Measurements from ENCODE around the gene RILP. TPM values are rescaled to one million over a fixed set of nuclear protein-coding genes. Genes with fewer than 3 reads are reported as not detected.
"Not testable (repeated sequence)": the region's sequence is repeated elsewhere in the genome, so short reads cannot be mapped to it uniquely, and the experiment has no call there.

The RILP gene
- total RNA-seq, 1 experiment from 2014 or later, result 27.6 TPM

DNA sequence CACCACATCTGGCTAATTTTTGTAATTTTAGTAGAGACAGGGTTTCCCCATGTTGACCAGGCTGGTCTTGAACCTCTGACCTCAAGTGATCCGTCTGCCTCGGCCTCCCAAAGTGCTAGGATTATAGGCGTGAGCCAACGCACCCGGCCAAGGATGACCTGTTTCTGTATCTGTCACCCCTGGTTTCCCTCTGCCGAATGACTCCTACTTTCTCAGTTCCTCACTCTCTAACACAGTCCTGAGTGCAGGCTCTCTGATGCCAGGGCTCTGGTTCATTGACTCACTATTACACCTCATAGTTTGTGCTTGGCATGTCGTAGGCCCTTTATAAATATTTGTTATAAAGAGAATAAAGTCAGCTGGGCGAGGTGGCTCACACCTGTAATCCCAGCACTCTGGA lies 45.7 kb upstream of the RILP start:
- ChIA-PET POLR2A (ENCODE audit: unreplicated experiment) (no interaction called here), CTCF (no interaction called here)
- Histone ChIP-seq H3K27me3 (ENCODE audit: low read length) (no peaks in the 10 kb centered on the region), H3K79me2 (ENCODE audit: low read length) (no peaks in the 10 kb centered on the region), H2AFZ (ENCODE audit: low read length) (no peak overlapping the region), H3K4me3 (ENCODE audit: low read length) (no peak overlapping the region), H3F3A (ENCODE audit: low read length, unreplicated experiment) (no peaks in the 10 kb centered on the region), H3K9me3 (ENCODE audit: low read length) (no peaks in the 10 kb centered on the region), H4K20me1 (ENCODE audit: low read length) (no peaks in the 10 kb centered on the region), H3K4me2 (ENCODE audit: low read length) (no peak overlapping the region), H3K36me3 (ENCODE audit: low read depth, low read length) (no peaks in the 10 kb centered on the region), H3K9ac (ENCODE audit: low read length) (no peak overlapping the region), H3K27ac (ENCODE audit: low read length) (no peak overlapping the region), H3K4me1 (ENCODE audit: insufficient read depth, low read length) (no peaks in the 10 kb centered on the region), H3K9me2 (replicated peaks; ENCODE audit: low read length) (no peaks in the 10 kb centered on the region)
- BruUV-seq (replicated peaks), result no TSS peak
- intact Hi-C loops (cut with micrococcal nuclease), result no loop called here
- no peak for DNase-seq
- ATAC-seq, result no peak
- TF ChIP-seq EZH2phosphoT487 (IDR thresholded peaks at IDR 0.05; ENCODE audit: borderline replicate concordance, low read length), result no peak
- TF ChIP-seq EZH2 (IDR thresholded peaks at IDR 0.05; ENCODE audit: low read length, unreplicated experiment), result no peak
- TF ChIP-seq, protein P1, sequence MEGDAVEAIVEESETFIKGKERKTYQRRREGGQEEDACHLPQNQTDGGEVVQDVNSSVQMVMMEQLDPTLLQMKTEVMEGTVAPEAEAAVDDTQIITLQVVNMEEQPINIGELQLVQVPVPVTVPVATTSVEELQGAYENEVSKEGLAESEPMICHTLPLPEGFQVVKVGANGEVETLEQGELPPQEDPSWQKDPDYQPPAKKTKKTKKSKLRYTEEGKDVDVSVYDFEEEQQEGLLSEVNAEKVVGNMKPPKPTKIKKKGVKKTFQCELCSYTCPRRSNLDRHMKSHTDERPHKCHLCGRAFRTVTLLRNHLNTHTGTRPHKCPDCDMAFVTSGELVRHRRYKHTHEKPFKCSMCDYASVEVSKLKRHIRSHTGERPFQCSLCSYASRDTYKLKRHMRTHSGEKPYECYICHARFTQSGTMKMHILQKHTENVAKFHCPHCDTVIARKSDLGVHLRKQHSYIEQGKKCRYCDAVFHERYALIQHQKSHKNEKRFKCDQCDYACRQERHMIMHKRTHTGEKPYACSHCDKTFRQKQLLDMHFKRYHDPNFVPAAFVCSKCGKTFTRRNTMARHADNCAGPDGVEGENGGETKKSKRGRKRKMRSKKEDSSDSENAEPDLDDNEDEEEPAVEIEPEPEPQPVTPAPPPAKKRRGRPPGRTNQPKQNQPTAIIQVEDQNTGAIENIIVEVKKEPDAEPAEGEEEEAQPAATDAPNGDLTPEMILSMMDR (conservative IDR thresholded peaks at IDR 0.05; ENCODE audit: low read depth, low read length), result no peak

DNA sequence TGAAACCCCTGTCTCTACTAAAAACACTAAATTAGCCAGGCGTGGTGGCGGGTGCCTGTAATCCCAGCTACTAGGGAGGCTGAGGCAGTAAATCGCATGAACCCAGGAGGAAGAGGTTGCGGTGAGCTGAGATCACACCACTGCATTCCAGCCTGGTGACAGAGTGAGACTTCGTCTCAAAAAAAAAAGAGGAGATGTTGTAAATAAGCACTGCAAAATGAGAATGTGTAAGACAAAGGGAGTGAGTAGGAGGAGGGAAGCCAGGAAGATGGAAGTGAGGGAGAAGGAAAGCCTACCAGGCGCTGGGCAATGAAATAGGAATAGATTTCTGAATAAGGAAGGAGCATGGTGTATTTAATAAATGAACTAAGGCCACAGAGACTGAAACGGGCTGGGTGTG lies 43.7 kb upstream of the RILP start:
- Histone ChIP-seq H3K4me3 (ENCODE audit: low read length) (no peak overlapping the region), H3K9ac (ENCODE audit: low read length) (no peak overlapping the region), H3K27ac (ENCODE audit: low read length) (no peak overlapping the region), H3K4me1 (ENCODE audit: insufficient read depth, low read length) (no peaks in the 10 kb centered on the region), H2AFZ (ENCODE audit: low read length) (no peak overlapping the region), H3K79me2 (ENCODE audit: low read length) (no peaks in the 10 kb centered on the region), H3K36me3 (ENCODE audit: low read depth, low read length) (no peaks in the 10 kb centered on the region), H3K4me2 (ENCODE audit: low read length) (no peak overlapping the region), H3K9me2 (replicated peaks; ENCODE audit: low read length) (no peaks in the 10 kb centered on the region), H3K27me3 (ENCODE audit: low read length) (no peaks in the 10 kb centered on the region), H3K9me3 (ENCODE audit: low read length) (no peaks in the 10 kb centered on the region), H4K20me1 (ENCODE audit: low read length) (no peaks in the 10 kb centered on the region), H3F3A (ENCODE audit: low read length, unreplicated experiment) (no peaks in the 10 kb centered on the region)
- ChIA-PET CTCF (no interaction called here), POLR2A (ENCODE audit: unreplicated experiment) (no interaction called here)
- ATAC-seq (no peak), DNase-seq (no peak)
- intact Hi-C loops (cut with micrococcal nuclease), result no loop called here
- BruUV-seq (replicated peaks), result no TSS peak
- TF ChIP-seq, protein P1 (conservative IDR thresholded peaks at IDR 0.05; ENCODE audit: low read depth, low read length), result no peak
- TF ChIP-seq EZH2phosphoT487 (IDR thresholded peaks at IDR 0.05; ENCODE audit: borderline replicate concordance, low read length) (no peak), EZH2 (IDR thresholded peaks at IDR 0.05; ENCODE audit: low read length, unreplicated experiment) (no peak)

DNA sequence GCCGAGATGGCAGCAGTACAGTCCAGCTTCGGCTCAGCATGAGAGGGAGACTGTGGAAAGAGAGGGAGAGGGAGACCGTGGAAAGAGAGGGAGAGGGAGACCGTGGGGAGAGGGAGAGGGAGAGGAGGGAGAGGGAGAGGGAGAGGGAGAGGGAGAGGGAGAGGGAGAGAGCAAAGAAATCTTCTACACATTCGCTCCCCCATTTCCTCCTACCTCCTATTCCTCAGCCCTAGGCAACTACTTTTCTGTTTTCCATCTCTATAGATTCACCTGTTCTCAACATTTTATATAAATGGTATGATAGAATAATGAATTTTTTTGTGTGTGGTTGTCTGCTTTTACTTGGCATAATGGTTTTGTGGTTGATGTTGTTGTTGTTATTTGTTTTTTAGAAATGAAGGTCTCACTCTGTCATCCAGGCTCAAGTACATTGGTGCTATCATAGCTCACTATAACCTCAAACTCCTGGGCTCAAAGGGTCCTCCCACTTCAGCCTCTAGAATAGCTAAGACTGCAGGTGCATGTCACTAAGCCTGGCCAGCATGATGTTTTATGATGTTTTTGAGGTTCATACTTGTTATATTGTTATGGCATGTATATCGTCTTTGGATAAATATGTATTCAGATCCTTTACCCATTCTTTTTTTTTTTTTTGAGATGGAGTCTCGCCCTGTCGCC lies 41.0 kb upstream of the RILP start:
- no peaks in the 10 kb centered on the region for H4K20me1 ChIP-seq (ENCODE audit: low read length)
- no peaks in the 10 kb centered on the region for H3K79me2 ChIP-seq (ENCODE audit: low read length)
- POLR2A ChIA-PET (ENCODE audit: unreplicated experiment), result no interaction called here
- H3F3A ChIP-seq (ENCODE audit: low read length, unreplicated experiment), result no peaks in the 10 kb centered on the region
- H3K9ac ChIP-seq (ENCODE audit: low read length), result no peak overlapping the region
- H3K27ac ChIP-seq (ENCODE audit: low read length), result no peak overlapping the region
- H3K9me3 ChIP-seq (ENCODE audit: low read length), result no peaks in the 10 kb centered on the region
- intact Hi-C loops (cut with micrococcal nuclease), result no loop called here
- H3K36me3 ChIP-seq (ENCODE audit: low read depth, low read length), result no peaks in the 10 kb centered on the region
- H3K9me2 ChIP-seq (replicated peaks; ENCODE audit: low read length), result no peaks in the 10 kb centered on the region
- BruUV-seq (replicated peaks), result no TSS peak
- no peak overlapping the region for H3K4me2 ChIP-seq (ENCODE audit: low read length)
- CTCF ChIA-PET, result no interaction called here
- H3K4me1 ChIP-seq (ENCODE audit: insufficient read depth, low read length), result no peaks in the 10 kb centered on the region
- H3K4me3 ChIP-seq (ENCODE audit: low read length), result no peak overlapping the region
- DNase-seq (no peak), ATAC-seq (no peak)
- TF ChIP-seq EZH2phosphoT487 (IDR thresholded peaks at IDR 0.05; ENCODE audit: borderline replicate concordance, low read length) (no peak), EZH2 (IDR thresholded peaks at IDR 0.05; ENCODE audit: low read length, unreplicated experiment) (no peak)
- TF ChIP-seq, protein P1 (conservative IDR thresholded peaks at IDR 0.05; ENCODE audit: low read depth, low read length), result no peak
- H2AFZ ChIP-seq (ENCODE audit: low read length), result no peak overlapping the region
- H3K27me3 ChIP-seq (ENCODE audit: low read length), result no peaks in the 10 kb centered on the region

DNA sequence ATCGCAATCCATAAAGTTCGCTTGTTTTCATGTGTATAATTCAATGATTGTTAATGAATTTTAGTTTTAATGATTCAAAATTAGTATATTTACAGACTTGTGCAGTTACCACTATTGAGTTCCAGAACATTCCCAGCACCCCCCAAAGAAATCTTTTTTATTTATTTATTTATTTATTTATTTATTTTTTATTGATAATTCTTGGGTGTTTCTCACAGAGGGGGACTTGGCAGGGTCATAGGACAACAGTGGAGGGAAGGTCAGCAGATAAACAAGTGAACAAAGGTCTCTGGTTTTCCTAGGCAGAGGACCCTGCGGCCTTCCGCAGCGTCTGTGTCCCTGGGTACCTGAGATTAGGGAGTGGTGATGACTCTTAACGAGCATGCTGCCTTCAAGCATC lies 38.7 kb upstream of the RILP start:
- H3K4me1 ChIP-seq (ENCODE audit: insufficient read depth, low read length); H3F3A ChIP-seq (ENCODE audit: low read length, unreplicated experiment); H2AFZ ChIP-seq (ENCODE audit: low read length); H3K27me3 ChIP-seq (ENCODE audit: low read length); H3K9me2 ChIP-seq (replicated peaks; ENCODE audit: low read length); ATAC-seq; H3K36me3 ChIP-seq (ENCODE audit: low read depth, low read length); CTCF ChIA-PET; H4K20me1 ChIP-seq (ENCODE audit: low read length); intact Hi-C loops (cut with micrococcal nuclease); H3K9ac ChIP-seq (ENCODE audit: low read length); H3K27ac ChIP-seq (ENCODE audit: low read length); DNase-seq; POLR2A ChIA-PET (ENCODE audit: unreplicated experiment); H3K4me2 ChIP-seq (ENCODE audit: low read length); H3K9me3 ChIP-seq (ENCODE audit: low read length); H3K4me3 ChIP-seq (ENCODE audit: low read length); BruUV-seq (replicated peaks): not testable (repeated sequence)
- H3K79me2 ChIP-seq (ENCODE audit: low read length), result peaks cover 12% of the 10 kb centered on the region

All from PC-3 (cell line).